Activated B cell treated with CpG ODN at 0.5 μM for 24 hours (primary cell): Measurements from ENCODE around the gene DCLRE1C. TPM values are rescaled to one million over a fixed set of nuclear protein-coding genes. Genes with fewer than 3 reads are reported as not detected.
A peak's percentile ranks its signal among the peaks of the same experiment; 100 is the strongest.

Experiments
- ATAC-seq: fragments of 200-7000 bp; cut with Tn5 transposase; one replicate; pipeline ENCODE4 v1.10.0; 2021; ENCODE audit warnings: low read depth, mild to moderate bottlenecking, moderate library complexity
- CTCF ChIA-PET: fragments of 350-600 bp; sonication (Branson Sonifier 250); formaldehyde crosslinking; loops from one replicate; lab custom pipeline; 2021; ENCODE audit warnings: antibody characterized with exemption; lab: Charles Lee
- POLR2A ChIA-PET: fragments of 350-600 bp; sonication (Branson Sonifier 250); formaldehyde crosslinking; loops from one replicate; lab custom pipeline; 2021; ENCODE audit warnings: antibody characterized with exemption; lab: Charles Lee
- DNase-seq: peaks from one replicate; pipeline ENCODE4 v3.0.0; 2022
- H3K27ac Mint-ChIP-seq: one replicate; pipeline ENCODE4 v1.8.0; 2020; ENCODE audit warnings: mixed read lengths
- H3K27me3 Mint-ChIP-seq: one replicate; pipeline ENCODE4 v1.8.0; 2021; ENCODE audit warnings: mixed read lengths
- H3K36me3 Mint-ChIP-seq: one replicate; pipeline ENCODE4 v1.8.0; 2021; ENCODE audit warnings: low read depth, mixed read lengths
- H3K4me1 Mint-ChIP-seq: one replicate; pipeline ENCODE4 v1.8.0; 2021; ENCODE audit warnings: mixed read lengths
- H3K4me3 Mint-ChIP-seq: one replicate; pipeline ENCODE4 v1.8.0; 2020; ENCODE audit warnings: mild to moderate bottlenecking, mixed read lengths
- H3K9me3 Mint-ChIP-seq: one replicate; pipeline ENCODE4 v1.8.0; 2020; ENCODE audit warnings: mixed read lengths
- CTCF ChIP-seq: fragments of 200-600 bp; IDR thresholded peaks from one replicate; pipeline ENCODE4 v1.8.0; 2022; ENCODE audit warnings: antibody characterized with exemption, mild to moderate bottlenecking
- intact Hi-C: fragments of 100-400 bp; cut with micrococcal nuclease; formaldehyde crosslinking; loops from one replicate; pipeline ENCODE4 v1.15.1; 2024
- total RNA-seq: library from RNA; stranded (reverse); gene quantifications from 2 replicates; pipeline ENCODE4 v1.2.3, GENCODE V29; 2022

The DCLRE1C gene
- total RNA-seq, 1 donor from 2014 or later, result 43.8 TPM

GRCh38 chr10:14936584-14936983, 17.3 kb downstream of the DCLRE1C start:
- POLR2A ChIA-PET, result interaction anchor here (1.2 kb wide), 1 partner anchor 17 kb away, joined by 5 read pairs; the partner anchor contains the start of gene DCLRE1C
- no peak for TF ChIP-seq CTCF
- no peak overlapping the region for H3K4me3 Mint-ChIP-seq
- no peaks in the 10 kb centered on the region for H3K9me3 Mint-ChIP-seq
- no peaks in the 10 kb centered on the region for H3K27me3 Mint-ChIP-seq
- peaks cover 7% of the 10 kb centered on the region for H3K4me1 Mint-ChIP-seq
- CTCF ChIA-PET, result interaction anchor here (0.6 kb wide), 1 partner anchor 37 kb away, joined by 3 read pairs; no protein-coding TSS in a partner anchor
- peaks cover 69% of the 10 kb centered on the region for H3K36me3 Mint-ChIP-seq
- DNase-seq, result no peak
- intact Hi-C loops, result no loop called here
- H3K27ac Mint-ChIP-seq, result no peak overlapping the region
- ATAC-seq, result no peak

- no peaks in the 10 kb centered on the region for H3K9me3 Mint-ChIP-seq
- DNase-seq, result no peak
- no peak for TF ChIP-seq CTCF
- ChIA-PET POLR2A (no interaction called here), CTCF (no interaction called here)
- peaks cover 78% of the 10 kb centered on the region for H3K36me3 Mint-ChIP-seq
- no peak overlapping the region for H3K4me3 Mint-ChIP-seq
- H3K4me1 Mint-ChIP-seq, result peaks cover 29% of the 10 kb centered on the region
- H3K27me3 Mint-ChIP-seq, result no peaks in the 10 kb centered on the region
- no peak overlapping the region for H3K27ac Mint-ChIP-seq
- intact Hi-C loops, result no loop called here
- no peak for ATAC-seq
These were observed 23.3 kb downstream of the DCLRE1C start for GRCh38 chr10:14930610-14931009.

GRCh38 chr10:14926722-14927416, 27.0 kb downstream of the DCLRE1C start:
- peak; percentile 94 for ATAC-seq
- no peaks in the 10 kb centered on the region for H3K27me3 Mint-ChIP-seq
- CTCF ChIA-PET, result interaction anchor here (1.4 kb wide), 1 partner anchor 21 kb away, joined by 6 read pairs; no protein-coding TSS in a partner anchor
- H3K4me1 Mint-ChIP-seq, result peaks cover 32% of the 10 kb centered on the region
- H3K36me3 Mint-ChIP-seq, result peaks cover 77% of the 10 kb centered on the region
- intact Hi-C loops, result loop anchor here (1.0 to 2.0 kb wide), 4 partner anchors 24 to 161 kb away; partner anchors contain the start of genes ACBD7 and SUV39H2
- peak overlapping the region; percentile 91 for H3K27ac Mint-ChIP-seq
- H3K9me3 Mint-ChIP-seq, result no peaks in the 10 kb centered on the region
- DNase-seq, result no peak
- H3K4me3 Mint-ChIP-seq, result peak overlapping the region; percentile 46
- POLR2A ChIA-PET, result interaction anchor here (0.5 to 1.8 kb wide), 15 partner anchors 15 to 1211 kb away, joined by 3 to 30 read pairs (median 5); partner anchors contain the start of genes CDNF, DCLRE1C, HSPA14 and MEIG1
- TF ChIP-seq CTCF, result no peak

GRCh38 chr10:14926061-14926470, 27.8 kb downstream of the DCLRE1C start:
- ATAC-seq (peak; percentile 6), DNase-seq (no peak)
- POLR2A ChIA-PET, result interaction anchor here (0.5 to 1.8 kb wide), 10 partner anchors 15 to 1211 kb away, joined by 3 to 30 read pairs (median 5); partner anchors contain the start of genes CDNF, DCLRE1C, HSPA14 and MEIG1
- Mint-ChIP-seq H3K4me3 (no peak overlapping the region), H3K36me3 (peaks cover 78% of the 10 kb centered on the region), H3K27me3 (no peaks in the 10 kb centered on the region), H3K27ac (peak overlapping the region; percentile 91), H3K4me1 (peaks cover 32% of the 10 kb centered on the region), H3K9me3 (no peaks in the 10 kb centered on the region)
- TF ChIP-seq CTCF, result no peak
- intact Hi-C loops, result loop anchor here (1.0 to 2.0 kb wide), 3 partner anchors 25 to 47 kb away; partner anchors contain the start of gene SUV39H2
- CTCF ChIA-PET, result interaction anchor here (1.4 kb wide), 1 partner anchor 21 kb away, joined by 6 read pairs; no protein-coding TSS in a partner anchor

GRCh38 chr10:14925268-14925667, 28.6 kb downstream of the DCLRE1C start:
- H3K27me3 Mint-ChIP-seq, result no peaks in the 10 kb centered on the region
- H3K27ac Mint-ChIP-seq, result no peak overlapping the region
- no peaks in the 10 kb centered on the region for H3K9me3 Mint-ChIP-seq
- TF ChIP-seq CTCF, result no peak
- ChIA-PET CTCF (no interaction called here), POLR2A (no interaction called here)
- peaks cover 32% of the 10 kb centered on the region for H3K4me1 Mint-ChIP-seq
- ATAC-seq (no peak), DNase-seq (no peak)
- no peak overlapping the region for H3K4me3 Mint-ChIP-seq
- H3K36me3 Mint-ChIP-seq, result peaks cover 81% of the 10 kb centered on the region
- intact Hi-C loops, result no loop called here
